PC-9 (cell line): ENCODE data around the gene JSRP1.

Experiments
- EZH2 ChIP-seq: fragments of 200-600 bp; sonication (generic); IDR thresholded peaks from 2 replicates; pipeline ENCODE4 v1.8.0; 2017; ENCODE audit warnings: antibody characterized with exemption, low read depth
- TF ChIP-seq, protein P1 (sequence below): fragments of 200-600 bp; sonication (generic); conservative IDR thresholded peaks from 2 replicates; pipeline ENCODE4 v1.6.1; 2017; ENCODE audit warnings: mixed run types, antibody characterized with exemption, mild to moderate bottlenecking, moderate library complexity

- TF ChIP-seq, protein P1, sequence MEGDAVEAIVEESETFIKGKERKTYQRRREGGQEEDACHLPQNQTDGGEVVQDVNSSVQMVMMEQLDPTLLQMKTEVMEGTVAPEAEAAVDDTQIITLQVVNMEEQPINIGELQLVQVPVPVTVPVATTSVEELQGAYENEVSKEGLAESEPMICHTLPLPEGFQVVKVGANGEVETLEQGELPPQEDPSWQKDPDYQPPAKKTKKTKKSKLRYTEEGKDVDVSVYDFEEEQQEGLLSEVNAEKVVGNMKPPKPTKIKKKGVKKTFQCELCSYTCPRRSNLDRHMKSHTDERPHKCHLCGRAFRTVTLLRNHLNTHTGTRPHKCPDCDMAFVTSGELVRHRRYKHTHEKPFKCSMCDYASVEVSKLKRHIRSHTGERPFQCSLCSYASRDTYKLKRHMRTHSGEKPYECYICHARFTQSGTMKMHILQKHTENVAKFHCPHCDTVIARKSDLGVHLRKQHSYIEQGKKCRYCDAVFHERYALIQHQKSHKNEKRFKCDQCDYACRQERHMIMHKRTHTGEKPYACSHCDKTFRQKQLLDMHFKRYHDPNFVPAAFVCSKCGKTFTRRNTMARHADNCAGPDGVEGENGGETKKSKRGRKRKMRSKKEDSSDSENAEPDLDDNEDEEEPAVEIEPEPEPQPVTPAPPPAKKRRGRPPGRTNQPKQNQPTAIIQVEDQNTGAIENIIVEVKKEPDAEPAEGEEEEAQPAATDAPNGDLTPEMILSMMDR, result no peak
- no peak for TF ChIP-seq EZH2
These were observed 27.8 kb upstream of the JSRP1 start for GRCh38 chr19:2283835-2284507.
